Liver (tissue), 9 donors: ENCODE data around the gene SLC8A2. TPM values are rescaled to one million over a fixed set of nuclear protein-coding genes. Genes with fewer than 3 reads are reported as not detected.

Source experiments
- DNase-seq: peaks from one replicate; pipeline ENCODE4 v3.0.0-alpha.2; 2017; ENCODE audit warnings: low spot score
- H3K27ac ChIP-seq, 2 donors: one replicate each; pipeline ENCODE4 v1.7.0; 2013; ENCODE audit warnings: inconsistent platforms in 2 of 2, low read length in 2 of 2, control low read depth in 1 of 2, low read depth in 1 of 2, mild to moderate bottlenecking in 1 of 2
- H3K27me3 ChIP-seq, 4 donors: one replicate each; pipeline versions ENCODE4 v1.6.1 to v1.7.0; 2013; ENCODE audit warnings: low read length in 3 of 4, inconsistent platforms in 1 of 4, mild to moderate bottlenecking in 1 of 4, moderate library complexity in 1 of 4; ENCODE audit not compliant: control insufficient read depth in 4 of 4, insufficient read depth in 4 of 4
- H3K36me3 ChIP-seq, 4 donors: one replicate each; pipeline versions ENCODE4 v1.6.1 to v1.7.0; 2013; ENCODE audit warnings: low read length in 3 of 4, mild to moderate bottlenecking in 3 of 4, low read depth in 1 of 4, moderate library complexity in 1 of 4; ENCODE audit not compliant: control insufficient read depth in 4 of 4, insufficient read depth in 3 of 4
- H3K4me1 ChIP-seq, 4 donors: one replicate each; pipeline versions ENCODE4 v1.6.1 to v1.7.0; 2013; ENCODE audit warnings: low read length in 3 of 4, mild to moderate bottlenecking in 3 of 4, moderate library complexity in 1 of 4; ENCODE audit not compliant: control insufficient read depth in 4 of 4, insufficient read depth in 4 of 4
- H3K4me3 ChIP-seq, 3 donors: one replicate each; pipeline versions ENCODE4 v1.6.1 to v1.7.0; 2013; ENCODE audit warnings: low read length in 3 of 3, control low read depth in 1 of 3, low read depth in 1 of 3, mild to moderate bottlenecking in 1 of 3
- H3K9ac ChIP-seq, 2 donors: one replicate each; pipeline ENCODE4 v1.7.0; 2013; ENCODE audit warnings: low read length in 2 of 2, mild to moderate bottlenecking in 2 of 2, moderate library complexity in 2 of 2, control low read depth in 1 of 2, low read depth in 1 of 2
- H3K9me3 ChIP-seq, 4 donors: one replicate each; pipeline versions ENCODE4 v1.6.1 to v1.7.0; 2013; ENCODE audit warnings: low read length in 3 of 4; ENCODE audit not compliant: control insufficient read depth in 4 of 4
- CTCF ChIP-seq: fragments of 150-350 bp; IDR thresholded peaks from 2 replicates; pipeline ENCODE4 v1.5.1; 2017; ENCODE audit warnings: improper control_type of control experiment, low read depth, low read length; ENCODE audit not compliant: missing input control
- EGR1 ChIP-seq, 2 donors: IDR thresholded peaks; 2 replicates each; pipeline ENCODE4 v1.6.1; 2016 to 2018; ENCODE audit warnings: antibody characterized with exemption in 2 of 2, low read depth in 2 of 2
- FOXA2 ChIP-seq: IDR thresholded peaks from 2 replicates; pipeline ENCODE4 v1.6.1; 2016; ENCODE audit warnings: antibody characterized with exemption
- GABPA ChIP-seq, 2 donors: IDR thresholded peaks in 1 of 2; conservative IDR thresholded peaks in 1 of 2; 2 replicates each; pipeline ENCODE4 v1.6.1; 2016; ENCODE audit warnings: antibody characterized with exemption in 2 of 2, mild to moderate bottlenecking in 1 of 2, moderate library complexity in 1 of 2
- HNF4A ChIP-seq, 2 donors: conservative IDR thresholded peaks; 2 replicates each; pipeline ENCODE4 v1.6.1; 2016; ENCODE audit warnings: antibody characterized with exemption in 2 of 2, mild to moderate bottlenecking in 2 of 2
- HNF4G ChIP-seq: IDR thresholded peaks from 2 replicates; pipeline ENCODE4 v1.6.1; 2016; ENCODE audit warnings: antibody characterized with exemption
- JUND ChIP-seq, 2 donors: IDR thresholded peaks; 2 replicates each; pipeline ENCODE4 v1.6.1; 2016; ENCODE audit warnings: antibody characterized with exemption in 2 of 2
- NR2F2 ChIP-seq: IDR thresholded peaks from 2 replicates; pipeline ENCODE4 v1.6.1; 2016; ENCODE audit warnings: antibody characterized with exemption
- RAD21 ChIP-seq, 2 donors: IDR thresholded peaks; 2 replicates each; pipeline ENCODE4 v1.6.1; 2016; ENCODE audit warnings: antibody characterized with exemption in 2 of 2, mild to moderate bottlenecking in 2 of 2
- RXRA ChIP-seq, 2 donors: IDR thresholded peaks; 2 replicates each; pipeline ENCODE4 v1.6.1; 2017 to 2018; ENCODE audit warnings: antibody characterized with exemption in 2 of 2, mild to moderate bottlenecking in 1 of 2
- SP1 ChIP-seq: IDR thresholded peaks from 2 replicates; pipeline ENCODE4 v1.6.1; 2018; ENCODE audit warnings: antibody characterized with exemption, mild to moderate bottlenecking
- TAF1 ChIP-seq: conservative IDR thresholded peaks from 2 replicates; pipeline ENCODE4 v1.6.1; 2016; ENCODE audit warnings: antibody characterized with exemption, mild to moderate bottlenecking
- YY1 ChIP-seq: IDR thresholded peaks from 2 replicates; pipeline ENCODE4 v1.6.1; 2016; ENCODE audit warnings: antibody characterized with exemption, mild to moderate bottlenecking
- WGBS: extraction: QIAGEN DNeasy Blood & Tissue Kit; methylation state at CpG from one replicate; pipeline ENCODE4 v1.1.7; 2013; 5-methylcytosine and 5-hydroxymethylcytosine counted together
- polyA plus RNA-seq, 2 donors: library from polyadenylated mRNA; stranded (reverse) in 1 of 2; unstranded in 1 of 2; fragments of 200-250 nt in 1 of 2; fragments of >200 nt in 1 of 2; fragmentation: Nextera tagmentation in 1 of 2; extraction: Ambion mirVana in 1 of 2; gene quantifications; one replicate each; pipeline versions ENCODE4 v1.2.1 to v1.2.3, GENCODE V29; 2013 to 2015
- total RNA-seq, 2 donors: library from RNA; depleted of rRNA; stranded (reverse); fragments of >200 nt; gene quantifications; one replicate each; pipeline ENCODE4 v1.2.3, GENCODE V29; 2014
- TF ChIP-seq, protein P1 (sequence below): IDR thresholded peaks from 2 replicates; pipeline ENCODE4 v1.6.1; 2016; ENCODE audit warnings: antibody characterized with exemption, mild to moderate bottlenecking
- TF ChIP-seq, protein P2 (sequence below): IDR thresholded peaks from 2 replicates; pipeline ENCODE4 v1.6.1; 2016; ENCODE audit warnings: antibody characterized with exemption
- donor health status: healthy.
- donor health status: healthy.
- donor health status: healthy.
- donor health status: healthy.
- donor health status: healthy.

The SLC8A2 gene
- total and polyA plus RNA-seq, 4 donors = 0.01 to 0.25 TPM; not detected in 2

- H3K4me1 ChIP-seq = peaks cover 0 to 10% (median 1%) of the 10 kb centered on the region in 4 donors
Measured at GRCh38 chr19:47520343-47520806, 48.7 kb upstream of the SLC8A2 start.

DNA sequence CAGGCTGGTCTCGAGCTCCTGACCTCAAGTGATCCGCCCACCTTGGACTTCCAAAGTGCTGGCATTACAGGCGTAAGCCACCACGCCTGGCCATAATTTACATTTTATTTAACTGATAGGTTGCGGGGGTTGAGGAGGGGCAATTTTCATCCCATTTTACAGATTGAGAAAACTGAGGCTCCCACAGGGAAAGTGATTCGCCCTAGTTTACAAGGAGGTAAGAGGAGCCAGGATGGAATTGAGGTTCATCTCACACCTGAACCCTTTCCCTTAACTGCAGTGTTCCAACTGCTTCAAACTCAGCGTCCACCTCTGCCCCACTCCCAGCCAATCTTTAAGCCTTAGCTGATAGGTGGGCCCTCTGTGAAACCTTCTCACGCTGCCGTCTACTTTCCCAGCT, 47.2 kb upstream of the SLC8A2 start:
- no peaks in the 10 kb centered on the region for H3K27me3 ChIP-seq
- TF ChIP-seq YY1 (no peak), RAD21 (IDR thresholded peaks at IDR 0.05) (no peak), HNF4G (no peak), CTCF (no peak), HNF4A (conservative IDR thresholded peaks at IDR 0.05) (no peak), JUND (IDR thresholded peaks at IDR 0.05) (no peak), NR2F2 (no peak), SP1 (no peak), EGR1 (IDR thresholded peaks at IDR 0.05; ENCODE audit: low read depth in 2 of 2) (no peak), TAF1 (no peak), GABPA (IDR thresholded peaks at IDR 0.05 in 1 of 2, conservative IDR thresholded peaks at IDR 0.05 in 1 of 2) (no peak)
- TF ChIP-seq, protein P1, sequence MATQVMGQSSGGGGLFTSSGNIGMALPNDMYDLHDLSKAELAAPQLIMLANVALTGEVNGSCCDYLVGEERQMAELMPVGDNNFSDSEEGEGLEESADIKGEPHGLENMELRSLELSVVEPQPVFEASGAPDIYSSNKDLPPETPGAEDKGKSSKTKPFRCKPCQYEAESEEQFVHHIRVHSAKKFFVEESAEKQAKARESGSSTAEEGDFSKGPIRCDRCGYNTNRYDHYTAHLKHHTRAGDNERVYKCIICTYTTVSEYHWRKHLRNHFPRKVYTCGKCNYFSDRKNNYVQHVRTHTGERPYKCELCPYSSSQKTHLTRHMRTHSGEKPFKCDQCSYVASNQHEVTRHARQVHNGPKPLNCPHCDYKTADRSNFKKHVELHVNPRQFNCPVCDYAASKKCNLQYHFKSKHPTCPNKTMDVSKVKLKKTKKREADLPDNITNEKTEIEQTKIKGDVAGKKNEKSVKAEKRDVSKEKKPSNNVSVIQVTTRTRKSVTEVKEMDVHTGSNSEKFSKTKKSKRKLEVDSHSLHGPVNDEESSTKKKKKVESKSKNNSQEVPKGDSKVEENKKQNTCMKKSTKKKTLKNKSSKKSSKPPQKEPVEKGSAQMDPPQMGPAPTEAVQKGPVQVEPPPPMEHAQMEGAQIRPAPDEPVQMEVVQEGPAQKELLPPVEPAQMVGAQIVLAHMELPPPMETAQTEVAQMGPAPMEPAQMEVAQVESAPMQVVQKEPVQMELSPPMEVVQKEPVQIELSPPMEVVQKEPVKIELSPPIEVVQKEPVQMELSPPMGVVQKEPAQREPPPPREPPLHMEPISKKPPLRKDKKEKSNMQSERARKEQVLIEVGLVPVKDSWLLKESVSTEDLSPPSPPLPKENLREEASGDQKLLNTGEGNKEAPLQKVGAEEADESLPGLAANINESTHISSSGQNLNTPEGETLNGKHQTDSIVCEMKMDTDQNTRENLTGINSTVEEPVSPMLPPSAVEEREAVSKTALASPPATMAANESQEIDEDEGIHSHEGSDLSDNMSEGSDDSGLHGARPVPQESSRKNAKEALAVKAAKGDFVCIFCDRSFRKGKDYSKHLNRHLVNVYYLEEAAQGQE = no peak
- TF ChIP-seq, protein P2, sequence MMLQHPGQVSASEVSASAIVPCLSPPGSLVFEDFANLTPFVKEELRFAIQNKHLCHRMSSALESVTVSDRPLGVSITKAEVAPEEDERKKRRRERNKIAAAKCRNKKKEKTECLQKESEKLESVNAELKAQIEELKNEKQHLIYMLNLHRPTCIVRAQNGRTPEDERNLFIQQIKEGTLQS = no peak
- H3K4me3 ChIP-seq = no peak overlapping the region
- no peak overlapping the region for H3K27ac ChIP-seq
- no peak overlapping the region for H3K9ac ChIP-seq
- 91% methylated on average over 9 of the region's 9 CpGs for whole genome bisulfite sequencing
- H3K4me1 ChIP-seq = peaks cover 0 to 15% (median 3%) of the 10 kb centered on the region in 4 donors
- no peaks in the 10 kb centered on the region for H3K9me3 ChIP-seq
- no peak for DNase-seq
- no peaks in the 10 kb centered on the region for H3K36me3 ChIP-seq

More at GRCh38 chr19:47520343-47520806, 48.7 kb upstream of the SLC8A2 start:
- WGBS = 84% methylated on average over 10 of the region's 10 CpGs
- H3K9ac ChIP-seq = no peak overlapping the region
- no peaks in the 10 kb centered on the region for H3K9me3 ChIP-seq
- TF ChIP-seq RXRA (IDR thresholded peaks at IDR 0.05) (no peak), HNF4A (conservative IDR thresholded peaks at IDR 0.05) (no peak), SP1 (no peak), HNF4G (no peak), FOXA2 (no peak)
- no peak for DNase-seq
- no peak overlapping the region for H3K4me3 ChIP-seq
- H3K36me3 ChIP-seq = no peaks in the 10 kb centered on the region
- H3K27me3 ChIP-seq = no peaks in the 10 kb centered on the region
- no peak overlapping the region for H3K27ac ChIP-seq
